ENCODE measurements around the gene CCDC106.

Gene CCDC106

GRCh38 chr19:55624109-55625003, 23.7 kb upstream of the CCDC106 start, which contains the start of gene ZNF784 (continued):
- 0 out of 2 replicates have a peak, but pooled peaks have one; percentile 31 for TF ChIP-seq ZBTB11 (tag by site-specific recombination; conservative IDR thresholded peaks at IDR 0.05; ENCODE audit: low read depth)
- peak; percentile 67 for TF ChIP-seq ZNF600 (tag by site-specific recombination; IDR thresholded peaks at IDR 0.05)
- no peak for TF ChIP-seq ZNF133 (tag by site-specific recombination; IDR thresholded peaks at IDR 0.05)
- no peak for TF ChIP-seq ZNF426 (tag by site-specific recombination; IDR thresholded peaks at IDR 0.05)
- no peak for TF ChIP-seq PRDM10 (tag by site-specific recombination; IDR thresholded peaks at IDR 0.05)
- 0 out of 2 replicates have a peak, but pooled peaks have one; percentile 8 for TF ChIP-seq SCRT2 (tag by site-specific recombination; IDR thresholded peaks at IDR 0.05)
- TF ChIP-seq ZNF660 (tag by site-specific recombination; IDR thresholded peaks at IDR 0.05) = 0 out of 2 replicates have a peak, but pooled peaks have one; percentile 30
- TF ChIP-seq, protein P1, sequence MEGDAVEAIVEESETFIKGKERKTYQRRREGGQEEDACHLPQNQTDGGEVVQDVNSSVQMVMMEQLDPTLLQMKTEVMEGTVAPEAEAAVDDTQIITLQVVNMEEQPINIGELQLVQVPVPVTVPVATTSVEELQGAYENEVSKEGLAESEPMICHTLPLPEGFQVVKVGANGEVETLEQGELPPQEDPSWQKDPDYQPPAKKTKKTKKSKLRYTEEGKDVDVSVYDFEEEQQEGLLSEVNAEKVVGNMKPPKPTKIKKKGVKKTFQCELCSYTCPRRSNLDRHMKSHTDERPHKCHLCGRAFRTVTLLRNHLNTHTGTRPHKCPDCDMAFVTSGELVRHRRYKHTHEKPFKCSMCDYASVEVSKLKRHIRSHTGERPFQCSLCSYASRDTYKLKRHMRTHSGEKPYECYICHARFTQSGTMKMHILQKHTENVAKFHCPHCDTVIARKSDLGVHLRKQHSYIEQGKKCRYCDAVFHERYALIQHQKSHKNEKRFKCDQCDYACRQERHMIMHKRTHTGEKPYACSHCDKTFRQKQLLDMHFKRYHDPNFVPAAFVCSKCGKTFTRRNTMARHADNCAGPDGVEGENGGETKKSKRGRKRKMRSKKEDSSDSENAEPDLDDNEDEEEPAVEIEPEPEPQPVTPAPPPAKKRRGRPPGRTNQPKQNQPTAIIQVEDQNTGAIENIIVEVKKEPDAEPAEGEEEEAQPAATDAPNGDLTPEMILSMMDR (tag by site-specific recombination; IDR thresholded peaks at IDR 0.05) = no peak
- 0 out of 2 replicates have a peak, but pooled peaks have one; percentile 53 for TF ChIP-seq ZBTB21 (tag by site-specific recombination; IDR thresholded peaks at IDR 0.05)
- no peak for TF ChIP-seq SALL2 (tag by site-specific recombination; IDR thresholded peaks at IDR 0.05; ENCODE audit: borderline replicate concordance)
- peak; percentile 79 for TF ChIP-seq SP2 (tag by site-specific recombination; IDR thresholded peaks at IDR 0.05)
- peak; percentile 83 for TF ChIP-seq ZNF335 (tag by site-specific recombination; conservative IDR thresholded peaks at IDR 0.05)
- no peak for TF ChIP-seq PRDM4 (tag by site-specific recombination; IDR thresholded peaks at IDR 0.05)
- TF ChIP-seq EGR2 (tag by site-specific recombination; IDR thresholded peaks at IDR 0.05; ENCODE audit: low read depth) = 0 out of 2 replicates have a peak, but pooled peaks have one; percentile 10
- TF ChIP-seq ZNF202 (tag by site-specific recombination; IDR thresholded peaks at IDR 0.05; ENCODE audit: borderline replicate concordance) = no peak
- no peak for TF ChIP-seq ELK4 (IDR thresholded peaks at IDR 0.05; ENCODE audit: borderline replicate concordance, low read depth, low read length)
- no peak; the same call in 1 of the 2 replicates for TF ChIP-seq ZNF692 (tag by site-specific recombination; IDR thresholded peaks at IDR 0.05)
- TF ChIP-seq ZNF324 (tag by site-specific recombination; IDR thresholded peaks at IDR 0.05) = no peak
- TF ChIP-seq ZNF473 (tag by site-specific recombination; IDR thresholded peaks at IDR 0.05) = no peak
- peak; percentile 59; the same call in 1 of the 2 replicates for TF ChIP-seq SP7 (tag by site-specific recombination; IDR thresholded peaks at IDR 0.05)
- peak; percentile 74 for TF ChIP-seq KLF16 (tag by site-specific recombination; IDR thresholded peaks at IDR 0.05)
- no peak for TF ChIP-seq ZNF155 (tag by site-specific recombination; IDR thresholded peaks at IDR 0.05)
- TF ChIP-seq FEZF1 (tag by site-specific recombination; IDR thresholded peaks at IDR 0.05) = no peak
- peak; percentile 82 for TF ChIP-seq KLF1 (tag by site-specific recombination; IDR thresholded peaks at IDR 0.05)
- TF ChIP-seq ZNF366 (tag by site-specific recombination; conservative IDR thresholded peaks at IDR 0.05) = peak; percentile 61
